IPS-18c (cell line): ENCODE data around the gene TP53I13.

ENCODE experiments used
- H3K4me3 ChIP-seq: 2 replicates; pipeline ENCODE4 v1.7.0; 2013; ENCODE audit warnings: low read depth, mild to moderate bottlenecking, low read length, moderate library complexity; ENCODE audit not compliant: insufficient read depth
- H3K9me3 ChIP-seq: one replicate; pipeline ENCODE4 v1.6.1; 2013; ENCODE audit warnings: mild to moderate bottlenecking, low read length, moderate library complexity; ENCODE audit not compliant: control insufficient read depth, insufficient read depth

The TP53I13 gene

GRCh38 chr17:29597361-29598172 is 29.1 kb downstream of the TP53I13 start:
- Histone ChIP-seq H3K9me3 (no peaks in the 10 kb centered on the region), H3K4me3 (no peak overlapping the region)

- Histone ChIP-seq H3K9me3 (no peaks in the 10 kb centered on the region), H3K4me3 (no peak overlapping the region)
Observed at GRCh38 chr17:29603109-29603674, 34.7 kb downstream of the TP53I13 start.

GRCh38 chr17:29607557-29608195 is 39.2 kb downstream of the TP53I13 start:
- peaks cover 1% of the 10 kb centered on the region for H3K9me3 ChIP-seq
- H3K4me3 ChIP-seq: no peak overlapping the region

DNA sequence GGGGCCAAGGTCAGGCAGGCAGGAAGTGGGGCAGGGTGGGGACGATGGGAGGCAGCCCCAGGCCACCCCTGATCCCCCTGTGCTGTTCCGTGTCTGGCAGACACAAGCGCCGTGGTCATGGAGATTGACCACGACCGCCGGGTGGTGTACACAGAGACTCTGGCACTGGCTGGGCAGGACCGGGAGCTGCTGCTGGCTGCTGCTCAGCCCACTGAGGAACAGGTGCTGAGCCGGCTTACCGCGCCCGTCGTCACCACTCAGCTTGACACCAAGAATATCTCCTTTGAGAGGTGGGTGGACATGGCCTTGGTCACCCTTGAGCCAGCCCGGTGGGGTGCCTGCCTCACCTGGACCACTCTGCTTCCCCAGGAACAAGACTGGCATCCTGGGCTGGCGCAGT is 40.5 kb downstream of the TP53I13 start:
- Histone ChIP-seq H3K9me3 (peaks cover 2% of the 10 kb centered on the region), H3K4me3 (no peak overlapping the region)

- no peak overlapping the region for H3K4me3 ChIP-seq
- H3K9me3 ChIP-seq: peaks cover 2% of the 10 kb centered on the region
Observed at GRCh38 chr17:29610395-29610794, 41.9 kb downstream of the TP53I13 start.

DNA sequence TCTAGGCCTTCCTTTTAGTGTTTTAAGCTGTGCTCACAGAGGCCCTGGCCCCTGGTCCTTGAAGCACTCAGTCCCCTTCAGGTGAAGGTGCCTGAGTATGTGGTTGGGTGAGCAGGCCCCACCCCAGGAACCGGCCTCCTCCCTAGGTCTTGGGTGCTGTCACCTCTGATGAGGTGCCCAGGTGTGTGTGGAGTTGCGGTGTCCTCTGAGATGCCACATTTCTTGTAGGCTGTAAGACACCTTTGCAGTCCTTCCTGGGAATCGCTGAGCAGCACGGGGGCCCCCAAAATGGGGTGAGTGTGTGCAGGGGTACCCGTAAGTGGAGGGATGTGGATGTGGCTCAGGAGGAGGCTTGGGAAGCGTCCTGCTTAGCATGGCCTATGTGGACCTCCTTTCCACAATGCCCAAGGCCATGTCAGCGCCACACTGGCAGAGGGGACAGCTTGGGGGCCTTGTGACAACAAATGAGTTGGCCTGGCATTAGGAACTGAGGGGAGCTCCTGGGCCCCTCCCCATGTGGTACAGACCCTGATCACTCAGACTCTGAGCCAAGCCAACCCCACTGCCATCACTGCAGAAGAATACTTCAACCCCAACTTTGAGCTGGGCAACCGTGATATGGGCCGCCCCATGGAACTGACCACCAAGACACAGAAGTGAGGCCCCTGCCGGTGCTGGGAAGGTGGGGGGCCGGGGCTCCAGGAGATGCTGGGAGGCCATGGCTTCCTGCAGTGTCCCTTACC is 43.0 kb downstream of the TP53I13 start:
- Histone ChIP-seq H3K4me3 (no peak overlapping the region), H3K9me3 (peaks cover 4% of the 10 kb centered on the region)

DNA sequence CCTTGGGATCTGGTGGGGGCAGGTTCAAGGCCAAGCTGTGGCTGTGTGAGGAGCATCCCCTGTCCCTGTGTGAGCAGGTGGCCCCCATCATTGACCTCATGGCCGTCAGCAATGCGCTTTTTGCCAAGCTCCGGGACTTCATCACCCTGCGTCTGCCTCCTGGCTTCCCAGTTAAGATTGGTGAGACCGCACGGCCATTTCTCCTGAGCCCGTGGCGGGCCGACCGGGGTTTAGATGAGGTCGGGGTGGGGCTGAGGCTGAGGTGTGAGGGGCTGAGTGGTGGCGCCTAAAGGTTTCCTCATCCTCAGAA is 43.5 kb downstream of the TP53I13 start:
- Histone ChIP-seq H3K4me3 (no peak overlapping the region), H3K9me3 (peaks cover 4% of the 10 kb centered on the region)

- H3K4me3 ChIP-seq: no peak overlapping the region
- H3K9me3 ChIP-seq: peaks cover 4% of the 10 kb centered on the region
Observed at GRCh38 chr17:29612404-29613280, 44.1 kb downstream of the TP53I13 start.

GRCh38 chr17:29613352-29613837 is 44.9 kb downstream of the TP53I13 start:
- Histone ChIP-seq H3K4me3 (peak overlapping the region; percentile 44), H3K9me3 (peaks cover 4% of the 10 kb centered on the region)

- H3K9me3 ChIP-seq: peaks cover 4% of the 10 kb centered on the region
- H3K4me3 ChIP-seq: peak overlapping the region; percentile 44
Observed at GRCh38 chr17:29613856-29614255, 45.4 kb downstream of the TP53I13 start.

DNA sequence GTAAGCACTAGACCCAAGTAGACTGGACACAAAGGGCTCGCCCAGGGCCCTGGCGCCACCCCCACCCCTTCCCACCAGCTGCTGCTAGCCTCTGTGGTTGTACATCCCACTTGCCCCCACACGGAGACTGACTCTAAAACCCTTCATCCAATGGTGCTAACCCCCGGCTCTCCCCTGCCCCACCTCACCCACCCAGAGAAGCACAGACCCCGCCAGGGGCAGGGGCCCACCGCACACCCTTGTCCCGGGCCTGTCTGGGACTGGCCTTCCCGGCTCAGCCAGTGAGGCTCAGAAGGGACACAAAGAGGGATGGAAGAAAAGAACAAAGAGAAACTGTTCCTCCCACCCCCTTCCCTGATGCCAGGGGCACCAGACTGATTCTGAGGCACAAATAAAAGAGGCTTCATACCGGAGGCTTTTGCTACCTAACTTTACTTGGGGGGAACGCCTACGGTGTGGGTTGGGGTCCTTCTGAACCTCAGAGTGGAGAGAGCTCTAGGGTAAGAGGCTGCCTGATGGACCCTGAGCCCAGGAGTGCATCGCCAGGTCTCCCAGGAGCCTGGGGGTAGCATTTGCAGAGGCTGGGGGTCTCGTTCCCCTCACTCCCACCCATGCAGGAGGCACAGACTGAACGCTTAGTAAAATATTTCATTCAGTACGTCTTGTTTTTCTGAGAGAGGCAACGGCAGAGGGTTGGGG is 46.0 kb downstream of the TP53I13 start:
- peaks cover 4% of the 10 kb centered on the region for H3K9me3 ChIP-seq
- H3K4me3 ChIP-seq: no peak overlapping the region

GRCh38 chr17:29615048-29615385 is 46.5 kb downstream of the TP53I13 start:
- peak overlapping the region; percentile 34; the same call in 1 of the 2 replicates for H3K4me3 ChIP-seq
- peaks cover 4% of the 10 kb centered on the region for H3K9me3 ChIP-seq

GRCh38 chr17:29615492-29616299 is 47.2 kb downstream of the TP53I13 start:
- peak overlapping the region; percentile 67 for H3K4me3 ChIP-seq
- peaks cover 4% of the 10 kb centered on the region for H3K9me3 ChIP-seq

DNA sequence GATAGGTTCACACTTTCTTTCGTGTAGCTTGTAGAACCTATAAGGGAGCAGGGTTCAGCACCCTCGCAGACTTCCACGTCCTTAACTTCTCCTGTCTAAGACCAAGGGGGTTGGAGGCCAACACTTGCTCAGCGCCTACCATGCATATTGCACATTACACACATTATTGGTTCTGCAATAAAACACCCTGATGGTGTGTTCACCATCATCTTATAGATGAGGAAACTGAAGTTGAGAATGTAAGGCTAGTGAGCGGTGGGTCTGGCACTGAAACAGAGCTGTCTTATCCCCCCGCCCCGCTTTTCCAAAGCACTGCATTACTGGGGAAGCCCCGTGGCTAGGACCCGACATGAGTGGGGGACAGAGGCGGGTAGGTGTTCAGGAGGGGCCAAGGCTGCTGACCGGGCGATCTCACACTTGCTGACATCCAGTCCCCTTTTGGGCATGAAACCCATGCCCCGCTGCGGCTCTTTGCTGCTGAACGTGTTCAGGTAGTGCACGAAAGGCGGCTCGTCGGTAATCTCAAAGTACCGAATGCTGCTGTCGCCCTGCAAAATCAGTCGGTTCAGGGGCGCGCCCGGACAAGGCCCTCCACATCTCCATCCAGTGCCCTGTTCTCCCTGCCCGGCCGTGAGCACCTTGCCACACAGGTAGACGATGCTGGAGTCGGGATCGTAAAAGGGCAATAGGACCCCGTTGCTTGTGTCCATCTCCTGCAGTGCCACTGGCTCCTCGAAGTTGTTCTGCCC is 48.0 kb downstream of the TP53I13 start:
- peak overlapping the region; percentile 67 for H3K4me3 ChIP-seq
- H3K9me3 ChIP-seq: peaks cover 4% of the 10 kb centered on the region

- Histone ChIP-seq H3K9me3 (peaks cover 4% of the 10 kb centered on the region), H3K4me3 (peak overlapping the region; percentile 67; the same call in 1 of the 2 replicates)
Observed at GRCh38 chr17:29617125-29617480, 48.6 kb downstream of the TP53I13 start.
